K562 (cell line): ENCODE data around the gene FBXO11. TPM values are rescaled to one million over a fixed set of nuclear protein-coding genes. Genes with fewer than 3 reads are reported as not detected.

Experiments used
- ATAC-seq: fragments of 200-7000 bp; cut with Tn5 transposase; 3 replicates; pipeline ENCODE4 v1.9.1; 2020; ENCODE audit warnings: moderate library complexity
- BruUV-seq: library from RNA; stranded (reverse); fragments of 400-500 nt; replicated peaks from 2 replicates; lab custom pipeline; 2021; lab: Mats Ljungman, UMichigan
- CTCF ChIA-PET: fragments of 300-600 bp; formaldehyde crosslinking; extraction: SDS; loops from one replicate; lab custom pipeline; 2021; ENCODE audit warnings: low intra/inter-chr PET ratio; lab: Yijun Ruan, JAX
- POLR2A ChIA-PET: fragments of 300-600, 350-650 bp; sonication (Branson Sonifier 250); formaldehyde crosslinking; extraction: SDS; loops from one replicate; lab custom pipeline; 2021; ENCODE audit warnings: antibody characterized with exemption, inconsistent platforms; lab: Yijun Ruan, JAX
- DNase-seq, 4 experiments: peaks; one replicate each; pipeline versions ENCODE4 v3.0.0 to v3.0.0-alpha.2; 2011 to 2018; ENCODE audit warnings: low spot score in 3 of 4, mixed read lengths in 3 of 4; ENCODE audit errors: extremely low read depth in 1 of 4
- FAIRE-seq: peaks from 2 replicates; lab custom pipeline; 2011; peaks lifted over from hg19 to GRCh38; lab: Jason Lieb, UNC
- H2AFZ ChIP-seq: 2 replicates; pipeline ENCODE4 v1.6.0; 2011; ENCODE audit warnings: low read depth, low read length, control low read depth, inconsistent platforms
- H3K27ac ChIP-seq: fragments of 200-600 bp; 3 replicates; pipeline ENCODE4 v1.8.0; 2011; ENCODE audit warnings: low read depth, mild to moderate bottlenecking, control low read depth, inconsistent platforms, low read length, moderate library complexity, mixed read lengths; ENCODE audit errors: extremely low read depth
- H3K27me3 ChIP-seq, 2 experiments: fragments of 300-600 bp in 1 of 2; 2 replicates in 1 of 2; 3 replicates in 1 of 2; pipeline versions ENCODE4 v1.6.0 to v1.8.0; 2011; ENCODE audit warnings: inconsistent platforms in 2 of 2, low read length in 2 of 2, mild to moderate bottlenecking in 1 of 2, mixed read lengths in 1 of 2, moderate library complexity in 1 of 2; ENCODE audit not compliant: control insufficient read depth in 2 of 2, insufficient read depth in 2 of 2
- H3K36me3 ChIP-seq: fragments of 300-600 bp; 3 replicates; pipeline ENCODE4 v1.8.0; 2011; ENCODE audit warnings: mild to moderate bottlenecking, low read length, inconsistent platforms; ENCODE audit not compliant: control insufficient read depth, insufficient read depth
- H3K4me1 ChIP-seq, 2 experiments: fragments of 200-600 bp in 1 of 2; replicated peaks in 1 of 2; 2 replicates in 1 of 2; 3 replicates in 1 of 2; pipeline versions ENCODE4 v1.5.1 to v1.8.0; 2011; ENCODE audit warnings: inconsistent platforms in 2 of 2, low read length in 2 of 2, mild to moderate bottlenecking in 1 of 2, mixed read lengths in 1 of 2, moderate library complexity in 1 of 2; ENCODE audit not compliant: control insufficient read depth in 2 of 2, insufficient read depth in 2 of 2
- H3K4me2 ChIP-seq: 2 replicates; pipeline ENCODE4 v1.6.1; 2011; ENCODE audit warnings: low read length, control low read depth, inconsistent platforms, mixed read lengths; ENCODE audit not compliant: insufficient read depth
- H3K4me3 ChIP-seq: fragments of 200-600 bp; sonication (generic), shearing (Covaris generic); 2 replicates; pipeline ENCODE4 v1.5.1; 2016; ENCODE audit warnings: control low read depth, inconsistent platforms
- H3K79me2 ChIP-seq: fragments of 200-600 bp; 3 replicates; pipeline ENCODE4 v1.8.0; 2011; ENCODE audit warnings: low read length, inconsistent platforms; ENCODE audit not compliant: control insufficient read depth, insufficient read depth
- H3K9ac ChIP-seq, 2 experiments: 2 replicates each; pipeline versions ENCODE4 v1.6.0 to v1.6.1; 2011; ENCODE audit warnings: low read depth in 2 of 2, low read length in 2 of 2, control low read depth in 1 of 2, inconsistent platforms in 1 of 2, mild to moderate bottlenecking in 1 of 2, mixed read lengths in 1 of 2; ENCODE audit not compliant: insufficient read depth in 1 of 2
- H3K9me1 ChIP-seq: one replicate; pipeline ENCODE4 v1.6.0; 2011; ENCODE audit warnings: inconsistent platforms, mild to moderate bottlenecking, low read length, moderate library complexity; ENCODE audit not compliant: control insufficient read depth, insufficient read depth
- H3K9me3 ChIP-seq: replicated peaks from 2 replicates; pipeline ENCODE4 v1.5.1; 2011; ENCODE audit warnings: low read depth, low read length, inconsistent platforms; ENCODE audit not compliant: control insufficient read depth, insufficient read depth
- H4K20me1 ChIP-seq: replicated peaks from 2 replicates; pipeline ENCODE4 v1.6.1; 2011; ENCODE audit warnings: low read length, inconsistent platforms, mixed read lengths; ENCODE audit not compliant: control insufficient read depth, insufficient read depth
- CBX5 ChIP-seq: IDR thresholded peaks from 2 replicates; pipeline ENCODE4 v1.6.1; 2014; ENCODE audit warnings: low read depth, borderline replicate concordance
- CEBPB ChIP-seq: fragments of 450-650 bp; IDR thresholded peaks from 2 replicates; pipeline ENCODE4 v1.6.1; 2016; ENCODE audit warnings: missing genetic modification characterization, missing compliant biosample characterization
- COPS2 ChIP-seq: fragments of 450-650 bp; conservative IDR thresholded peaks from 2 replicates; pipeline ENCODE4 v1.6.1; 2016; ENCODE audit warnings: mild to moderate bottlenecking, moderate library complexity
- HDGF ChIP-seq: fragments of 450-650 bp; IDR thresholded peaks from 2 replicates; pipeline ENCODE4 v1.6.1; 2016
- MCM2 ChIP-seq: fragments of 450-650 bp; IDR thresholded peaks from 2 replicates; pipeline ENCODE4 v1.6.1; 2017; ENCODE audit warnings: low read depth, mild to moderate bottlenecking
- NCOA4 ChIP-seq: fragments of 450-650 bp; IDR thresholded peaks from 2 replicates; pipeline ENCODE4 v1.6.1; 2018; ENCODE audit warnings: mild to moderate bottlenecking; ENCODE audit not compliant: partially characterized antibody
- POLR2AphosphoS2 ChIP-seq: IDR thresholded peaks from 2 replicates; pipeline ENCODE4 v1.6.1; 2012; ENCODE audit warnings: low read length, improper control_type of control experiment
- POLR2G ChIP-seq: fragments of 200-400 bp; formaldehyde crosslinking; IDR thresholded peaks from 2 replicates; pipeline ENCODE4 v1.6.1; 2017; ENCODE audit warnings: low read depth, mild to moderate bottlenecking, antibody characterized with exemption, low read length, moderate library complexity
- POLR3G ChIP-seq: IDR thresholded peaks from 2 replicates; pipeline ENCODE4 v1.6.1; 2011; ENCODE audit not compliant: insufficient read length, insufficient replicate concordance; ENCODE audit errors: extremely low read depth
- RB1 ChIP-seq: fragments of 450-650 bp; IDR thresholded peaks from 2 replicates; pipeline ENCODE4 v1.6.1; 2017; ENCODE audit warnings: low read depth, mild to moderate bottlenecking
- RBM22 ChIP-seq: fragments of 200-400 bp; formaldehyde crosslinking; IDR thresholded peaks from 2 replicates; pipeline ENCODE4 v1.6.1; 2018; ENCODE audit warnings: low read length, low read depth; ENCODE audit not compliant: poor library complexity, severe bottlenecking
- SIN3B ChIP-seq: fragments of 450-650 bp; IDR thresholded peaks from 2 replicates; pipeline ENCODE4 v1.6.1; 2017; ENCODE audit warnings: low read depth, mild to moderate bottlenecking, moderate library complexity
- SMAD1 ChIP-seq: fragments of 150-350 bp; IDR thresholded peaks from 2 replicates; pipeline ENCODE4 v1.6.1; 2014; ENCODE audit warnings: low read length, low read depth; ENCODE audit not compliant: partially characterized antibody
- SNIP1 ChIP-seq: fragments of 450-650 bp; IDR thresholded peaks from 2 replicates; pipeline ENCODE4 v1.7.1; 2017; ENCODE audit warnings: low read depth, mild to moderate bottlenecking
- TARDBP ChIP-seq: fragments of 450-650 bp; IDR thresholded peaks from 2 replicates; pipeline ENCODE4 v1.6.1; 2016
- TEAD1 ChIP-seq, 2 experiments: fragments of 450-650 bp in 1 of 2; sonication (generic) in 1 of 2; formaldehyde crosslinking; IDR thresholded peaks; 2 replicates each; pipeline versions ENCODE4 v1.4.0 to v1.8.0; 2020 to 2022; ENCODE audit warnings: mild to moderate bottlenecking in 2 of 2, missing genetic modification reagents in 1 of 2
- WHSC1 ChIP-seq: IDR thresholded peaks from one replicate; pipeline ENCODE4 v1.6.1; 2012; ENCODE audit warnings: low read length, control low read depth, inconsistent platforms
- YBX1 ChIP-seq: fragments of 450-650 bp; IDR thresholded peaks from 2 replicates; pipeline ENCODE4 v1.7.1; 2016; ENCODE audit warnings: mild to moderate bottlenecking
- ZC3H8 ChIP-seq: fragments of 450-650 bp; IDR thresholded peaks from 2 replicates; pipeline ENCODE4 v1.6.1; 2017
- ZNF274 ChIP-seq: IDR thresholded peaks from 2 replicates; pipeline ENCODE4 v1.6.1; 2011; ENCODE audit warnings: low read depth, mild to moderate bottlenecking, low read length, moderate library complexity, borderline replicate concordance
- ZNF668 ChIP-seq: fragments of 250-450 bp; sonication (Bioruptor Pico); IDR thresholded peaks from 2 replicates; pipeline ENCODE4 v1.8.0; 2022; ENCODE audit warnings: mild to moderate bottlenecking, inconsistent platforms
- WGBS: fragments of 100-300 bp; shearing (Covaris generic); methylation state at CpG from one replicate; pipeline ENCODE4 v1.1.6; 2016; ENCODE audit warnings: low coverage, mixed read lengths; ENCODE audit not compliant: insufficient coverage; ENCODE audit errors: missing lambda C conversion rate; 5-methylcytosine and 5-hydroxymethylcytosine counted together
- in situ Hi-C: fragments of 300-500 bp; cut with MboI; formaldehyde crosslinking; loops from 4 replicates; pipeline ENCODE4 v1.15.0; 2018; ENCODE audit warnings: inconsistent platforms, mixed read lengths
- intact Hi-C: fragments of 100-400 bp; cut with micrococcal nuclease; formaldehyde crosslinking; loops from 2 replicates; pipeline ENCODE4 v1.14.2; 2022
- polyA plus RNA-seq, 8 experiments: library from polyadenylated mRNA; depleted of rRNA in 4 of 8; stranded (reverse) in 5 of 8; unstranded in 3 of 8; fragments of >200 nt; fragmentation: Nextera tagmentation in 2 of 8; fragmentation: Illumina TruSeq in 1 of 8; extraction: Ambion mirVana in 2 of 8; extraction: Trizol in 1 of 8; gene quantifications; 2 replicates each; pipeline versions ENCODE4 v1.2.1 to v1.2.3, GENCODE V29; 2011 to 2014; ENCODE audit warnings: inconsistent platforms in 1 of 8, missing spikeins in 1 of 8
- total RNA-seq, 7 experiments: library from RNA; depleted of rRNA in 6 of 7; stranded (reverse); fragments of >200 nt in 6 of 7; fragmentation: Illumina TruSeq in 2 of 7; extraction: Trizol in 2 of 7; gene quantifications; 2 replicates each; pipeline versions ENCODE4 v1.2.1 to v1.2.3, GENCODE V29; 2011 to 2021; ENCODE audit warnings: low replicate concordance in 1 of 7

Gene FBXO11
- total and polyA plus RNA-seq, 9 of the 15 experiments (the other 6 are each of a cell fraction or from before 2014, with no cell fraction given): 8.8 to 44.5 (median 24.1) TPM

- H3K27ac ChIP-seq: no peak overlapping the region
- peaks cover 2% of the 10 kb centered on the region; the same call in 1 of the 2 replicates for H3K9me3 ChIP-seq
- no peak overlapping the region for H2AFZ ChIP-seq
- 77% methylated on average over 4 of the region's 4 CpGs for WGBS
- H3K36me3 ChIP-seq: peaks cover 96% of the 10 kb centered on the region
- CTCF ChIA-PET: no interaction called here
- 0 out of 3 replicates have a peak, but pooled peaks cover 2% of the 10 kb centered on the region for H3K79me2 ChIP-seq
- no peaks in the 10 kb centered on the region for H3K4me1 ChIP-seq
- intact Hi-C loops: no loop called here
- ATAC-seq: no peak
- DNase-seq: no peak
- FAIRE-seq: no peak
- TF ChIP-seq CEBPB (tag) (peak; percentile 36), RBM22 (no peak)
- H3K4me2 ChIP-seq: no peak overlapping the region
- H3K9me1 ChIP-seq: no peaks in the 10 kb centered on the region
- BruUV-seq: TSS peak; percentile 3
- in situ Hi-C loops: no loop called here
- H3K4me3 ChIP-seq: no peak overlapping the region
- POLR2A ChIA-PET: interaction anchor here (1.3 to 2.6 kb wide), 2 partner anchors 12 to 34 kb away, joined by 5 to 8 read pairs; no protein-coding TSS in a partner anchor
- H3K27me3 ChIP-seq: no peaks in the 10 kb centered on the region
- no peaks in the 10 kb centered on the region for H4K20me1 ChIP-seq
- H3K9ac ChIP-seq: no peak overlapping the region
Measured at GRCh38 chr2:47808614-47809013, 97.7 kb downstream of the FBXO11 start.

- CTCF ChIA-PET: interaction anchor here (0.7 kb wide), 1 partner anchor 99 kb away, joined by 4 read pairs; no protein-coding TSS in a partner anchor
- TF ChIP-seq CBX5 (no peak), RBM22 (no peak), SIN3B (no peak), NCOA4 (no peak), ZNF274 (no peak), POLR2AphosphoS2 (0 out of 2 replicates have a peak, but pooled peaks have one; percentile 4), TARDBP (no peak), YBX1 (no peak), SNIP1 (no peak), ZC3H8 (no peak), POLR2G (0 out of 2 replicates have a peak, but pooled peaks have one; percentile 29), RB1 (no peak), POLR3G (no peak), MCM2 (no peak), TEAD1 (CRISPR knock-in tag; IDR thresholded peaks at IDR 0.05) (no peak), SMAD1 (no peak), COPS2 (no peak), WHSC1 (no peak), ZNF668 (CRISPR knock-in tag) (no peak), HDGF (no peak)
Measured at GRCh38 chr2:47805850-47806249, 100.4 kb downstream of the FBXO11 start.

More at GRCh38 chr2:47805850-47806249, 100.4 kb downstream of the FBXO11 start:
- H3K9me1 ChIP-seq: no peaks in the 10 kb centered on the region
- no peak for DNase-seq
- H2AFZ ChIP-seq: no peak overlapping the region
- H3K4me3 ChIP-seq: no peak overlapping the region
- in situ Hi-C loops (no loop called here), intact Hi-C loops (no loop called here)
- BruUV-seq: no TSS peak
- no peaks in the 10 kb centered on the region for H4K20me1 ChIP-seq
- H3K4me1 ChIP-seq: no peaks in the 10 kb centered on the region
- POLR2A ChIA-PET: interaction anchor here (1.2 kb wide), 1 partner anchor 8 kb away, joined by 5 read pairs; no protein-coding TSS in a partner anchor
- H3K79me2 ChIP-seq: peaks cover 11% of the 10 kb centered on the region
- no peak for FAIRE-seq
- H3K9ac ChIP-seq: no peak overlapping the region
- ATAC-seq: no peak
- H3K4me2 ChIP-seq: no peak overlapping the region
- no peak overlapping the region for H3K27ac ChIP-seq
- H3K9me3 ChIP-seq: peaks cover 13% of the 10 kb centered on the region
- peaks cover 100% of the 10 kb centered on the region for H3K36me3 ChIP-seq
- WGBS: 85% methylated on average over 6 of the region's 6 CpGs
- no peaks in the 10 kb centered on the region for H3K27me3 ChIP-seq
